NCI-H1930 (cell line): ENCODE results near the gene ZBTB42.

Experiments used
- DNase-seq, 2 experiments: peaks; one replicate each; lab custom pipeline; 2025; lab: John Stamatoyannopoulos, UW

The ZBTB42 gene

DNA sequence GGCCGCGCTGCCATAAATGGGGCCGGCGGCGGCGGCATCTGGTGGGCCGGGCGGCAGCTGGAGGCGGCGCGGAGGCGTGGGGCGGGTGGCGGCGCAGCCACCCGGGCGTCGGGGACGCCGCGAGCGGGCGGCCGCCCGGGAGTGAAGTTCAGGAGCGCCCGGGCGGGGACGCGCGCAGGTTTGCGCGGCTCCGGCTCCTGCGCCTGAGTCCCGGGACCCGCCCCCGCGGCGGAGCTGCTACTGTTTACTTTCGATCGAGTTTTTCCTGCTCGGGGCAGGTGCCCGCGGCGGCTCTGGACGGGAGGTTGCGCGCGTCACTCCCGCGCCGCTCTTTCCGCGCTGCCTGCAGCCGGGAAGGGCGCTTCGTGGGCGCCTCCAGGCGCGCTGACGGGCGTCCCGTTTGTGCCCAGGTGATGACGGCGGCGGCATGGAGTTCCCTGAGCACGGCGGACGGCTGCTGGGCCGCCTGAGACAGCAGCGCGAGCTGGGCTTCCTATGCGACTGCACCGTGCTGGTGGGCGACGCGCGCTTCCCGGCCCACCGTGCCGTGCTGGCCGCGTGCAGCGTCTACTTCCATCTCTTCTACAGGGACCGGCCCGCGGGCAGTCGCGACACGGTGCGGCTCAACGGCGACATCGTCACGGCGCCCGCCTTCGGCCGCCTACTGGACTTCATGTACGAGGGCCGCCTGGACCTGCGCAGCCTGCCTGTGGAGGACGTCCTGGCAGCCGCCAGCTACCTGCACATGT is at the start of gene ZBTB42:
TSS of gene ZBTB42 (plus strand) at position 331 of the 749 bp plus-strand sequence. CDS start at position 428, 97 bp downstream.
- DNase-seq = peak in 1 of 2 experiments; percentile 67

- DNase-seq = no peak
Observed at GRCh38 chr14:104751539-104752422, 49.1 kb upstream of the ZBTB42 start.

- no peak for DNase-seq
Observed at GRCh38 chr14:104752423-104752734, 48.5 kb upstream of the ZBTB42 start.

DNA sequence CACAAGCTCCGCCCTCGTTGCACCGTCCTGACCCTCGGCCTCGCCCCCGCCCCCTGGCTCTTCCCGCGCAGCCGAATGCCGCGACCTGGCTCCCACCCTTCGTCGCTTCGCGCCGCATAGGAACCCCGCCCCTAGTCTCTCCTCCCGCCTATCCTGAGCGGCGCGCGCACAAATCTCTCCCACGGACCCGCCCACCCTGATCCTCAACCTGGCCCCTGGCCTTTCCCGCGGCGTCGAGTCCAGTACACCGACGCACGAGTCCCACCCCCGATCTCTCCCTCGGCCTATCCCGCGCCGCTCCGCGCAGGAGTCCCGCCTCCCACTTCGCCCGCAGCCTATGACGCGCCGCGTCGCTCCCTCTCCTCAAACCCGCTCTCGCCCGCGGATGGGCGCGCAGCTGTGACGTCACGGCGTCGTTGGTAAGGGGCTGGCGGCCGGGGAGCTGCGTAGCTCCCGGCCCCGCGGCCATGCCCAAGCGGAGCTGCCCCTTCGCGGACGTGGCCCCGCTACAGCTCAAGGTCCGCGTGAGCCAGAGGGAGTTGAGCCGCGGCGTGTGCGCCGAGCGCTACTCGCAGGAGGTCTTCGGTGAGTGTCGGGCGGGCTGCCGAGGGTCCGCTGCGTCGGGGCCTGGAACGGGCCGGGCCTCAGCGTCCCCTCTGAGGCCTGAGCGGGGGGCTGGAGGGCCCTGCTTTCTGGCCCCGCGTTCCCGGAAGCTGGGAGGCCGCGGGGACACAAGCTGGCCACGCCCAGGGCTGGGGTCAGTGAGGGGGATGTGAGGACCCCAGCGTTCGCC is 48.0 kb upstream of the ZBTB42 start, which contains the start of gene SIVA1:
TSS of gene SIVA1 (plus strand) at position 413 of the 793 bp plus-strand sequence. CDS start at position 468, 55 bp downstream.
- peak; percentile 99 for DNase-seq

- no peak for DNase-seq
Observed at GRCh38 chr14:104753528-104754212, 47.2 kb upstream of the ZBTB42 start.

DNA sequence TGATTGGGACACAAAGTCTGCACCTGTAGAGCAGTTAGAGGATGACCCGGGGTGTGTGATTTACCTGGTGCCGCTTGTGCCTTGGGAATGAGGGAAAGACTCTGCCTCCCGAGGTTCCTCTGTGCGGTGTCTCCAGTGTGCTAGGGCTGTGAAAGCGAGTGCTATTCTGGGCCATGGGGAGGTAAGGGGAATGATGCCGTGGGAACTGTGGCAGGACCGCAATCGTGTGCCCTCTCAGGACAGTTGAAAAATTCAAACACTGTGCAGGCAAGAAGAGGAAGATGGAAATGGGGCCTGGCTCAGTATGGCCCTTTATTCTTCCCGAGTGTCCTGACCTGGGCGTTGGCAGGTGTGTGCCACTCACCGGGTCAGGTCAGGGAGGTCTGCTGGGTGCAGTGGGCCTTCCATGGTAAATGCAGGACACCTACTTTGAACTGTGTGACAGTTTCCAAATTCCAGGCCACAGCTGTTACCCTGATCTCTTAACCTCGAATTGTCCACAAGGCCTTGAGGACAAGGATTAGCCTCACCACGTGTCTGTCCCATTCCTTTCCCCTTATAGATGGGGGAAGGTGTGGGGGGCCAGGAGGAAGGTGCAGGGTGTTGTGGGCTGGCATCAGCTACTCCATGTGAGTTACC is 46.6 kb upstream of the ZBTB42 start:
- no peak for DNase-seq

GRCh38 chr14:104755621-104756020 is 45.3 kb upstream of the ZBTB42 start:
- DNase-seq = no peak

- no peak for DNase-seq
Observed at GRCh38 chr14:104756477-104757237, 44.2 kb upstream of the ZBTB42 start.

DNA sequence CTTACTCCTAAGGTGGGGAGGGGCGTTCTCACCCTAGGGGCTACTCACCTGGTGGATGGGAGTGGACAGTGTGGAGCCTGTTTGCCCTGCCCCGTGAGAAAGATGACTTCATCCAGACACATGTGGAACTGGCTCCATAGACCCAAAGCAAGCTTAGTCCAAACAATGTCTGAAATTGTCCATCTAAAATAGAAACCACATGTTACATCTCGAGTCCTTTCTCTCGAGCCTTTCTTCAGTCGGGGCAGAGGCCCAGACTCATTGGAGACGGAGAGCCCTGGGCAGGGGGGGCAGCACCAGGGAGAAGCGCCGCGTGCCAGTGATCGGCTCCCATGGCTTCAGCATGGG is 43.7 kb upstream of the ZBTB42 start:
- DNase-seq = no peak

DNA sequence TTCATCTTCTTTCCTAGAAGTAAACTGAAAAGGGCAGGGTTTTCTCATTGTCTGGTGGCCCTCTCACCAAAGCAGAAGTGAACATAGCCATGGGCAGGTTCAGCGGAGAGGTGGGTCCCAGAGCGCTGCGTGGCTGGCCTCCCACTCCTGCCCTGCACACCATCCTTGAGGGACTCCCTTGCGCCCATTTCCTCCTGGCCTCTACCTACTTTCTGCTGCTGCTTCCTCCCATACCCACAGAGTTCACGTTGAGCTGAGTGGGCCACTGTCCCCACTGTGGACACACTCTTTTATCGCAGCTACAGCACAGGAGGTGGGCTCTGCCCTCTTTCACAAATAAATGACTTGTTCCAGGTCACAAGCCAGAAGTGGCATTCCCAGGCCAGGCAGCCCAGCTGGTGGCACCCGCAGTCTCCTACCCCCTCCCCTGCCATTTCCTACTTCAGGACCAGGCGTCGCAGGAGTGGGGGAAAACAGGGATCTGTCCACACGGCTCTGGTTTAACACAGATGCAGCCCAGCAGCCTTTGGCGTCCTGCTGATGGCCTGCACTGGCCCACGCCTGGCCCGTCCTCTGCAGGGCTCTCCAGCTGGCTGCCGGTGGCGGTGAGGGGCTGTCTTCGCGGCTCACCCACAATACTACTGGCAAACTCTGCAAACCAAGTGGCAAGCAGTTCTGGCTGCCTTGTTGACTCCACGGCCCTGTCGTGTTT is 43.1 kb upstream of the ZBTB42 start:
- DNase-seq = no peak

GRCh38 chr14:104758981-104759969 is 41.6 kb upstream of the ZBTB42 start:
- no peak for DNase-seq

- DNase-seq = no peak
Observed at GRCh38 chr14:104765517-104765916, 35.4 kb upstream of the ZBTB42 start.

- no peak for DNase-seq
Observed at GRCh38 chr14:104766256-104766862, 34.5 kb upstream of the ZBTB42 start.

DNA sequence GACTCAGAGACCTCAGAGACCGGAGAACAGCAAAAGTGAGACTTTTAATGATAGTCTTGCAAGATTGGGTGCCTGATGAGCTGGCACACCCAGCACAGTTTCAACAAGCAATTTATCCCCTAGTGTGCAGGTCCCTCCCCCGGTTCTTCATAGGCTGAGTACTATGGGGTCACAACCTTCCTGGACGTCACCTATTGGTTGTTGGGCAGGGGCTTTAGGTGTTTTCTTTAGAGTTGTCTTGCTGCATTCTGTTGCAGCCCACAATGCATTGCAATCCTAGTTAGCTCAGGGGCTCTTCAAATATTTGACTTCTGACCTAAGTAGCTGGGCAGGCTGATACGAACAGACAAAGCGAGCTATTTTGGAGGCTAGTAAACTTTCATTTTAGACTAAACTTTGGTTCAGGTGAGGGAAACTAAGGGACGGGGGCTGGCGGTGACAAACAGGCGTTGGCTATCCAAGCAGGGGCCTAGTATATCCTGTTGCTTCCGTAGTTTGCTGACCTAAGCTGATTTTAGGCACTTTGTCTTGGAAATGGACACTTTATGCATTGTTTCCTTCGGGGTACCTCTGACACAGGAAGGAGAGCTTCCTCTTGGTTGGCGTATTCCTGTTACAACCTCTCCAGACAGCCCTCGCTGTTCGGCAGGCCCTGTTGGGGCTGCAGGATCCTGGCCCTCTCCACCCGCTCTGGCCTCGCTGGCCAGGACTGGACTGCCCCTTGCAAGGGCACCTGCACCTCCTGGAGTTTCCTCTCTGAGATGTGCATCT is 33.9 kb upstream of the ZBTB42 start:
- no peak for DNase-seq

DNA sequence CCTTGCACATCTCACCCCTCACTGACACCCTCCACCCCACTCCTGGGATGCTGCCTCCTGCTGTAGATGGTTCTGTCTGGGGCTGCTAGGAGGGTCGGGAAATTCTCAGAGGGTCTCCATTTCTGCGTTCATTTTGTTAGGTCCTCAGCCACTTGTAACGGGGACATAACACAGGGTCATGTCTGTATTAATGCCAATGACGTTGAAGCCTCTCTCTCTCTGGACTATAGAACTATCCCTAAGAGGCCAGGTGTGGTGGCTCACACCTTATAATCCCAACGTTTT is 33.3 kb upstream of the ZBTB42 start:
- DNase-seq = no peak

DNA sequence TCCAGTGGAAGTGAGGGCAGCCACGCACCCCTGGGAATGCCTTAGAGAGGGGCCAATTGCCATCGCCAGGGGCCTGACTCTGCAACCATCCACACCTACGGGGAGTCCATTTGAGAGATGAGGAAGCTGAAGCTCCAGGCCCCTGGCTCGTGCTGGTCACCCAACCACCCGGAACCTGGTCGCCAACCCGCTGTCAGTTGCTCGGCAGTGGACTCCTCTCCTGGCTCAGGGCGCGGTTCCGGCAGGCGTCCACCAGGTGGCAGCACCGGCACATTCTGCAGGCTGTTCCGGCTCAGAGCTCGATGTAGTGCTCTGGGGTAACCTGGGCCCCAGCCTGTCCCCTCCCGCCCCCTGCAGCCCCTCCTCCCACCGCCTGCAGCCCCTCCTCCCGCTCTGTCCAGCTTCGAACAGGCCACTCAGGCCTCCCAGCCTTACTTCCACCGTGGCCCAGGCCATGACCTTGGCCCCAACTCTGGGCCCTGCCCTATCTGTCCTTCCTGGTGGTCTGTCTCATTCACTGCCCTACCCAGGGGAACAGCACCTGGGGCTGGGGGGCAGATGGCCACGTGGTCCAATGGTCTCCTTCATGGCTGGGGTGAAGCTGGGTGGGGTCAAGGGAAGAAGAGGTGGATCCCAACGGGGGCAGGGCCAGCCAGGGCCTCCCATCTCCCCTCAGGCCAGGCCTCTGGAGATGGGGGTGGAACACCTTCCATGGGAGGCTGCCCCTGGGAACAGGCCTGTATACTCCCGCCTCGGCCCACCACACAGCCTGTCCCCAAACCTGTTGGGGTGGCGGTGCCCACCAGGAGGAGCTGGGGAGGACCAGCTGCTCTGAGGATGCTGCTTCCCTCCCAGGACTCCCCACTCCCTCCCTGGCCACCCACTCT is 32.2 kb upstream of the ZBTB42 start:
- peak; percentile 46 to 65 for DNase-seq
